Measurements from ENCODE around the gene MIPEP.

DNA sequence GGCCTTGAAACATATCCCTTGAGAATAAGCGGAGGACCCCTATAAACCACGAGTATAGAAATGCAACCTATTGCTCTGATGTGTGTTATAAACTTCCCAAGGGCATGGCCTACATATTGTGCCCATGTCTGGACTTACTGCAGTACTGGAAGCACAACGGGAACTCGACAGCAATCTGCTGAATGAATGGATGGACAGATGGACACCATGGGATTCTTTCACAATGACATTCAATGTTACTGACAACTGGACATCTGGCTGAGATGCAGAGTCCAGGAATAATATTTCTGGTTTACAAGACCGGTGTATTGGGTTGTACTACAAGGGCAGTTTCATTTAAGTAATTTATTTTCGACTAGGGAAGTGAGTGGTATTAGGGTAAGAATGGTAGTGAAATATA lies 123.7 kb downstream of the MIPEP start:
- TF ChIP-seq, protein P1, sequence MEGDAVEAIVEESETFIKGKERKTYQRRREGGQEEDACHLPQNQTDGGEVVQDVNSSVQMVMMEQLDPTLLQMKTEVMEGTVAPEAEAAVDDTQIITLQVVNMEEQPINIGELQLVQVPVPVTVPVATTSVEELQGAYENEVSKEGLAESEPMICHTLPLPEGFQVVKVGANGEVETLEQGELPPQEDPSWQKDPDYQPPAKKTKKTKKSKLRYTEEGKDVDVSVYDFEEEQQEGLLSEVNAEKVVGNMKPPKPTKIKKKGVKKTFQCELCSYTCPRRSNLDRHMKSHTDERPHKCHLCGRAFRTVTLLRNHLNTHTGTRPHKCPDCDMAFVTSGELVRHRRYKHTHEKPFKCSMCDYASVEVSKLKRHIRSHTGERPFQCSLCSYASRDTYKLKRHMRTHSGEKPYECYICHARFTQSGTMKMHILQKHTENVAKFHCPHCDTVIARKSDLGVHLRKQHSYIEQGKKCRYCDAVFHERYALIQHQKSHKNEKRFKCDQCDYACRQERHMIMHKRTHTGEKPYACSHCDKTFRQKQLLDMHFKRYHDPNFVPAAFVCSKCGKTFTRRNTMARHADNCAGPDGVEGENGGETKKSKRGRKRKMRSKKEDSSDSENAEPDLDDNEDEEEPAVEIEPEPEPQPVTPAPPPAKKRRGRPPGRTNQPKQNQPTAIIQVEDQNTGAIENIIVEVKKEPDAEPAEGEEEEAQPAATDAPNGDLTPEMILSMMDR (IDR thresholded peaks at IDR 0.05): no peak
- no peak for TF ChIP-seq POLR2A (IDR thresholded peaks at IDR 0.05)

All from body of pancreas (tissue), 4 donors.